OCI-M1 (cell line): ENCODE results near the gene ADGRV1.
"Not testable (repeated sequence)": the region's sequence is repeated elsewhere in the genome, so short reads cannot be mapped to it uniquely, and the experiment has no call there.

ENCODE experiments used
- DNase-seq: peaks from one replicate; lab custom pipeline; 2025; lab: John Stamatoyannopoulos, UW

Gene ADGRV1

DNA sequence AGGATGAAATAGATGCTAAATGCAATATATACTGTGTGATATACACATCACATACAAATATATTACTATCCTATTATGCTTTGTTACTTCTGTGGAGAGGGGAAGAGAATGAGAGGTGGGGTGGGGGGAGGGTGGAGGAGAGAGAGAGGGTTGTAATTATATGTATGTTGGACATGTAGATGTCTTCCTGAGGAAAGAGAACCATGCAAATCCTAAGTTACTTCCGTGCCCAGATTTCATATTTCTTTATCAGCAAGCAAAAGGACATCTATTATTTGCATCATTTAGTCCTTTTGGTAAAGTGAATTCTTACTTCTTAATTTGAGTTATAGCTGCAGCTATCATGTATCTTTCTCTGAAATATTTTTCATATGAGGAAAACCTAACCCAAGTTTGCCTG lies 187.5 kb downstream of the ADGRV1 start:
- DNase-seq: no peak

DNA sequence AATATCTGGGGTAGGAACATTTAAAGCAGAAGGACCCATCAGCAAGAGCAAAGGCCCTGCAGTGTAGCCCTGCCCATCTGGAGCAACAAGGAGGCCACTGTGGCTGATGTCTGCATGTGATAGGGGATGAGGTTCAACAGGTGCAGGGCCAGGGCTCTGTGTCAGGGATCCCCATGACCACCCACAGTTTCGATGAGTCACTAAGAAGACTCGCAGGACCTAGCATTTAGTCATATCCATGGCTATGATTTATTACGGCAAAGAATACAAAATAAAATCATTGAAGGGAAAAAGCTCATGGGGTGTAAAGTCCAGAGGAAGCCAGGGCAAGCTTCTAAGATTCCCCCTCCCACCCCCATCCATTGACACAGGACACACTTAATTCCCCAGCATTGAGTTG lies 188.6 kb downstream of the ADGRV1 start:
- DNase-seq: no peak

DNA sequence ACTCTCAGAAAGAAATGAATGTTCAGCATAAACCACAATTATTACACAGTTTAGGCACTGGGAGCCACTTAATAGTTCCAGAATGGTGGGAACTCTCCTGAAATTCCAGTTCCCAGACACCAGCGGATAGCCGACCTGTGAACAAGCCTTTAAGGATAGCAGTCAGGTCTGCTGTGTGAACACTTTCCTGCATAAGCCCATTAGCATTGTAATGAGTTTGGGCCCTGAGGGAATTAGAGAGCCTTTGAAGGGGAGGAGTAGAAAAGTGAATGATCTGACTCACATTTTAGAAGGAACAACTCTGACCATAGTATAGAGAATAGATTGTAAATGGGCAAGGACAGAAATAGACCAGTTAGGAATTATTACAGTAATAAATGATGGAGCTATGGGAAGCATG lies 189.1 kb downstream of the ADGRV1 start:
- DNase-seq: no peak

DNA sequence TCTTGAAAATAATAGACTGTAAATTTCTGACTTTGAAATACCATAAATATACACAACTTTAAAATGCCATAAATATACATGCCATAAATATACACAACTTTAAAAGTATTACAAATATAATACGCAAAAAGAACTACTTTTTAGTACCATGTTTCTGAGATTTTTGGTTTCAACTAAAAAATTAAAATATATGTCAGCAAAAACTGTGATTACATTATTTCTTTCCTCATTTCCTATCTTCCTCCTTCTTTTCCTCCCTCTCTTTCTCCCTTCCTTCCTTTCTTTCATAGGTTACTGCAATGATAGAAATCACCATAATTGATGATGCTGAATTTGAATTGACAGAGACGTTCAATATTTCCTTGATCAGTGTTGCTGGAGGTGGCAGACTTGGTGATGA lies 200.5 kb downstream of the ADGRV1 start:
- no peak for DNase-seq

DNA sequence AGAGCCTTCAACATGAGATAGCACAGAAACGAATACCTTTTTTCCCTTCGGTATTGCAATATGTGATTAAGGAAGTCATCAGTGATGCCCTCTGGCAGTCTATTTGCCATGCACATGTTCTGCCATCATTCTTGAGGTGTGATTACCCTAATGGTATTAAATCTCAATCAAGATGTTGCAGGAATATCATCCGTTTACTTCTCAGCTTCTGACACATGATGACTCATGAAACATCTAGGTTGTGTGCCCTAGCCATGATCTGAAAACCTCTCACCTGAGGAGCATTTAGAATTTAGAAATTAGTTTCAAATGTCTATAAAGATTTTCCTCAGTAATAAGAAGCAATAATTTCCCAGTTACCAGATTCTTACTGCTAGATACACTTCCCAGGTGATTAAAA lies 209.1 kb downstream of the ADGRV1 start:
- no peak for DNase-seq

DNA sequence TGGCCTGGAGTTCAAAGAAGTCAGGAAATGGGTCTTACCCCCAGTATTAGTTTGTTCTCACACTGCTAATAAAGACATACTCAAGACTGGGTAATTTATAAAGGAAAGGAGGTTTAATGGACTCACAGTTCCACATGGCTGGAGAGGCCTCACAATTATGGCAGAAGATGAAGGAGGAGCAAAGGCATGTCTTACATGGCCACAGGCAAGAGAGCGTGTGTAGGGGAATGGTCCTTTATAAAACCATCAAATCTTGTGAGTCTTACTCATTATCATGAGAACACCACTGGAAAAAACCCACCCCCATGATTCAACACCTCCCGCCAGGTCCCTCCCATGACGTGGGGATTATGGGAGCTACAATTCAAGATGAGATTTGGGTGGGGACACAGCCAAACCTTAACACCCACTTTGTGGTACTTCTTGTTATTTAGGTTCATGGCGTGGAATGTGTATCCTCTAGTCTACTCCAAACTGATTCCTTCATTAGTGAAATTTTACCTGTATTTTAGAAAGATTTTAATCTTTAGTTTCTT lies 211.5 kb downstream of the ADGRV1 start:
- not testable (repeated sequence) for DNase-seq

DNA sequence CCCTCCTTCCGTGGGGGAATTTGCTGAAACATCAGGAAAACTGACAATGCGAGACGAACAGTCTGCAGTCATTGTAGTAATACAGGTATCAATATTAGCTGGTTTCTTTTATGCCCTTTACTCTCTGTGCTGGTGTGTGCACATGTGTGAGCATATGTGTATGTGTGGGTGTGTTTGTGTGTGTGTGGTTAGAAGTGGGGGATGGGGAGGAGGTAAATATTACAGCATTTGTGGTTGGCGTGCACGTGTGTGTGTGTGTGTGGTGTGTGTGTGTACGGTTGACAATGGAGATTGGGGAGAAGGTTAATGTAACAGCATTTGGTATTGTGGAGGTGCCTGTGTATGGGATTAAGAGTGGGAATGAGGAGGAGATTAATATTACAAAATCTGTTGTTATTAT lies 219.4 kb downstream of the ADGRV1 start:
- DNase-seq: no peak

DNA sequence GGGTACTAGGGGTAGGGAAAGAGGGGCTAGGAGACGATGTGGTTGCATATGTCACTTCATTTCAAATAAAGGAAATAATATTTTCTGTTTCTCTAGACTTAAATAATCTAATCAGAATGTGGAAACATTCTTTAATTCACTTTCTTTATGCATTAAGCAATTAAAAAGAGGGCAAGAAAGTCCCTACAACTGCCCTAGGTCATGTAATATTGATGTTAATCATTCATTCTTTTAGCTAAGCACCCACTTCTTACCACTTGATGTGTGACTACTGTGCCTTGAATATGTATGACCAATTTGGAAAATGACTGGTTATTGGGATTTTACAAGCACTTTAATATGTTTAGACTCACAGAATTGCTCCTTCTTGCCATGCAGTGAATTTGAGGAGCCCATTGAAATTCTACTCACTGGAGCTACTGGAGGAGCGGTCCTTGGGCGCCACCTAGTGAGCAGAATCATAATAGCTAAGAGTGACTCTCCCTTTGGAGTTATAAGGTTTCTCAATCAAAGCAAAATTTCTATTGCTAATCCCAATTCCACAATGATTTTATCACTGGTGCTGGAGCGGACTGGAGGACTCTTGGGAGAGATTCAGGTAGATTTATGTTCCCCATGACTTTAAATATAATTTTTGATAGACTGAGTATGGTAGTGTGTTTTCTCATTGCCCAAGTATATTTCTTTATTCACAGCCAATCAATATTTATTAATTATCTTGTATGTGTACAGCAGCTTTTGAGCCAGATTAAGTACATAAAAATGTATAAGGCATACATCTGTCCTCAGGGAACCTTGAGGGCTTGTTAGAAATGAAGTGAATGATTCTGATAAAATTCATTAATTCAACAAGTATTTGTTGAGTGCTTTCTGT lies 225.1 kb downstream of the ADGRV1 start:
- DNase-seq: peak; percentile 88

DNA sequence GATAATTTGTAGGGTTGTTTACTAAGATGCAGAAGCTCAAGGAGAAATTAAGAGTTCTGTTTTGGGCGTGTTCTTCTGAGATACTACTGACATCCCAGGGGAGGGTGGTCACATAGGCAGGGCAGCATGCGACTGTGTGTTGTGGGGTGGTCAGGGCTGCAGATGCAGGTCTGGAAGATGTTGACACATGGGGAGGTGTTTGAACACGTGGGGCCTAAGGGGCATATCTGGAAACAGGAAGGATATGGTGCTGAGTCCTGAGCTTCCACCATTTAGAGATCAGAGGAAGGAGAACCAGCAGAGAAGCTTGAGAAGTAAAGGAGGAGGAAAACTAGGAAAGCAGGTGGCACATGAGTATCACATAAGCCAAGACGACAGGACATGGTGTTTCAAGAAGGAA lies 228.2 kb downstream of the ADGRV1 start:
- DNase-seq: no peak

DNA sequence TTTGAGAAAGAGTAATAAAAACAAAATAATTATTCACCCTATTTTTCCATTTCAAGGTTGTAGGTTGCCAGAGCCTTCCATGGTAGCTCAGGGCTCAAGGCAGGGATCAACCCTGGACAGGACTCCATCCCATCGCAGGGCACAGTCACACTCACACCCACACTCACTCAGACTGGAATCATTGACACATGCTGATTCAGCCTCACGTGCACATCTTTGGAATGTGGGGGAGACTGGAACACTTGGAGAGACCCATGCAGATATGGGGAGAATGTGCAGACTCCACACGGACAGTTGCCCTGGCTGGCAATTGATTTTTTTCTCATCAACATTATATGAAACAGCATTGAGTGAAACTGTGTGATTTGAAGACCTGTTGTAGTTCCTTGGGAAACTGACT lies 234.1 kb downstream of the ADGRV1 start:
- DNase-seq: no peak

DNA sequence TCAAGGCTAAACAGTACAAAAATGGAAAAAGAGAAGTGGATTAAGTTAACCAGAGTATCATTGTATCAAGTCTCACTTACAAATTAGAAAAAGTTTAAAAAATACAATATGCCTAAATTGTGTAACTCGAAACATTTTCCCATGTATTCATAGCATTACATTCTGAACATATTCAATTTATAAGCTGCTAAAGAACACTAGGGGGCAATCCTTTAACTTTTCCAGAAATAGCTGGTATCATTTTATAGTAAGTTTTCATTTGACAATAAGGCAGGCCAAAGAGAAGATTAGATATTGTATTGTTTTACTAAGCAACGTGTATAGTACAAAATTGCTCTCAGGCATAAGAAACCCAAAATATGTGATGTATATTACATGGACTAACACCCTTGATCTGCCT lies 234.6 kb downstream of the ADGRV1 start:
- DNase-seq: peak; percentile 17

DNA sequence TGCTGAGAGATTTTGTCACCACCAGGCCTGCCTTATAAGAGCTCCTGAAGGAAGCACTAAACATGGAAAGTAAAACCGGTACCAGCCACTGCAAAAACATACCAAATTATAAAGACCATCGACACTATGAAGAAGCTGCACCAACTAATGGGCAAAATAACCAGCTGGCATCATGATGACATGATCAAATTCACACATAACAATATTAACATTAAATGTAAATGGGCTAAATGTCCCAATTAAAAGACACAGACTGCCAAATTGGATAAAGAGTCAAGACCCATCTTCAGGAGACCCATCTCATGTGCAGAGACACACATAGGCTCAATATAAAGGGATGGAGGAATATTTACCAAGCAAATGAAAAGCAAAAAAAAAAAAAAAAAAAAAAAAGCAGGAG lies 238.3 kb downstream of the ADGRV1 start:
- DNase-seq: not testable (repeated sequence)

DNA sequence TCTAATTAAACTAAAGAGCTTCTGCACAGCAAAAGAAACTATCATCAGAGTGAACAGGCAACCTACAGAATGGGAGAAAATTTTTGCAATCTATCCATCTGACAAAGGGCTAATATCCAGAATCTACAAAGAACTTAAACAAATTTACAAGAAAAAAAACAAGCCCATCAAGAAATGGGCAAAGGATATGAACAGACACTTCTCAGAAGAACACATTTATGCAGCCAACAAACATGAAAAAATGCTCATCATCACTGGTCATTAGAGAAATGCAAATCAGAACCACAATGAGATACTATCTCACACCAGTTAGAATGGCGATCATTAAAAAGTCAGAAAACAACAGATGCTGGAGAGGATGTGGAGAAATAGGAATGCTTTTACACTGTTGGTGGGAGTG lies 241.5 kb downstream of the ADGRV1 start:
- DNase-seq: not testable (repeated sequence)

DNA sequence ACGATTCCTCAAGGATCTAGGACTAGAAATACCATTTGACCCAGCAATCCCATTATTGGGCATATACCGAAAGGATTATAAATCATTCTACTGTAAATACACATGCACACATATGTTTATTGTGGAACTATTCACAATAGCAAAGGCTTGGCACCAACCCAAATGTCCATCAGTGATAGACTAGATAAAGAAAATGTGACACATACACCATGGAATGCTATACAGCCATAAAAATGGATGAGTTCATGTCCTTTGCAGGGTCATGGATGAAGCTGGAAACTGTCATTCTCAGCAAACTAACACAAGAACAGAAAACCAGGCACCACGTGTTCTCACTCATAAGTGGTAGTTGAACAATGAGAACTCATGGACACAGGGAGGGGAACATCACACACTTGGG lies 241.9 kb downstream of the ADGRV1 start:
- DNase-seq: not testable (repeated sequence)

DNA sequence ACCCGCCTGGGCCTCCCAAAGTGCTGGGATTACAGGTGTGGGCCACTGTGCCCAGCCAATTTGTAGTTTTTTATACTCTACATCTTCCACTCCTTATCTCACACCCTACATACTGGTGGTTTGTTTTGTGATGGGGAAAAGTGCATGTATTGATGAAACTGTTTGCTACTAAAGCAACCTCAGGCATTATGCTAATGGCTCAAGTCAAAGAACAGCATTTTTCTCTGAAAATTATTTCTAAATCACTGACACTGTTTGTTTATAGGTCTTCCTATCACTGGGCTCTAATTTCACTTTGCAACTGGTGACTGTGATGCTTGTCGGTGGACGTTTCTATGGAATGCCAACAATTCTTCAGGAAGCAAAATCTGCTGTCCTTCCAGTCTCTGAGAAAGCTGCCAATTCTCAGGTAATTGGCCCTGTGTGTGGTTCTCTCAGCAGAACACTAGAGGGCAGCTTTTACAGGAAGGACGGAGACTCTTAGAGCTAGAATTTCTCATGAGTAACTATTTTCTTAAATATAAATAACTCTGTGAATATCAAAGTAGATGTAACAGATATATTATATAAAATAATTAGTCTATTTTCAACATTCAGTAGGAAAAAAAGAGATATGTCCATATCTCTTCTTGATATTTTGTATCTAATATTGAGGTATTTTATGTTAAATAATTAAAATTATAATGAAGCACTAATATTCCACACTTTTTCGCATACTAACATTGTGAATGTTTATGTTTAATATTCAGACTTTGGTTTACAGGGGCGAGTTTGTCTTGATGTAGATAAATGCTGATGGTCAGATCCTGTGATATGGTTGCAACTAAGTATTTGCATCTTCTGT lies 244.1 kb downstream of the ADGRV1 start:
- DNase-seq: peak; percentile 62

DNA sequence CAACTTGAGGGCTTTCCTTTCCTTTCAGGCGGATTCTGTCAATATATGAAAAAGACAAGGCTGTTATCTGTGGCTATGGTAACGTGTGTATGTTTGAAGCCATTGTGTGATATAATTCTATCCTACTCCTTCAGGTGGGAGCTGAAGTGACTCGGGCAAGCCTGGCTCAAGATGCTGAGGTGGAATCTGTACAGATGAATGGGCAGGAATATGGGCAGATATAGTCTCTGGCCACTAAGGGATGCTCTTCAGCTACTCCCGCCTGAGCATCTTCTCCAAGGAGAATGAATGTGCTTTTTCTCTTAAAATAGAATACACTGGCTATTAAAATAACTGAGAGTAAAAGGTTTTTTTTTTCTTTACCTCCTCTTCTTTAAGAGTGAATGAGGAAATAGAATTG lies 244.8 kb downstream of the ADGRV1 start:
- no peak for DNase-seq

DNA sequence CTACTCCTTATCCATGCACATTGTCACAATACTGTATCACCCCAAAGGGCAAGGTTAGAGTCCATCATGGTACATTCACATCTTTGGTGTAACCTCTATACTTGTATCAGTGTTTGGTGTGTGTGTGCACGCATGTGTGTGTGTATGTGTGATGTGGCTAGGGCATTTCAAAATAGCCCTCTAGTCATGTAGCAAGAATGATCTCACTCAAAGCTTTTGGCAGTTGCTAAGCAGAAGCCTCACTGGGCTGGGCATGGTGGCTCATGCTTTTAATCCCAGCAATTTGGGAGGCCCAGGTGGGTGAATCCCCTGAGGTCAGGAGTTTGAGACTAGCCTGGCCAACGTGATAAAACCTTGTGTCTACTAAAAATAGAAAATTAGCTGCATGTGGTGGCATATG lies 245.3 kb downstream of the ADGRV1 start:
- DNase-seq: no peak

DNA sequence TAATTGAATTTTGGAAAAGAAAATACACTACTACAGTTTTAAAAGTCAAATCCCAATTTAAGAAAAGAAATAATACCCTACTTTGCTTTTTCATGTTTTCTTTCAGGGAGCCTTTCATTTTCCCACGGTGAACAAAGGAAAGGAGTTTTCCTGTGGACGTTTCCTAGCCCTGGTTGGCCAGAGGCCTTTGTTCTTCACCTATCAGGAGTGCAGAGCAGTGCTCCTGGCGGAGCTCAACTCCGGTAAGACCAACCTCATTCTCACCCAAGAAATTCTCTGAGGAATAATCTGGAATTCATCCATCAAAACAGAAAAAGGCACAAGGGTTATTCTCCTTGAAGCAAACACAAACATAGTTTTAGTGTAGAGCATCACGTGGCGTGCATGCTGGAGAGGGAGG lies 248.9 kb downstream of the ADGRV1 start:
- no peak for DNase-seq

DNA sequence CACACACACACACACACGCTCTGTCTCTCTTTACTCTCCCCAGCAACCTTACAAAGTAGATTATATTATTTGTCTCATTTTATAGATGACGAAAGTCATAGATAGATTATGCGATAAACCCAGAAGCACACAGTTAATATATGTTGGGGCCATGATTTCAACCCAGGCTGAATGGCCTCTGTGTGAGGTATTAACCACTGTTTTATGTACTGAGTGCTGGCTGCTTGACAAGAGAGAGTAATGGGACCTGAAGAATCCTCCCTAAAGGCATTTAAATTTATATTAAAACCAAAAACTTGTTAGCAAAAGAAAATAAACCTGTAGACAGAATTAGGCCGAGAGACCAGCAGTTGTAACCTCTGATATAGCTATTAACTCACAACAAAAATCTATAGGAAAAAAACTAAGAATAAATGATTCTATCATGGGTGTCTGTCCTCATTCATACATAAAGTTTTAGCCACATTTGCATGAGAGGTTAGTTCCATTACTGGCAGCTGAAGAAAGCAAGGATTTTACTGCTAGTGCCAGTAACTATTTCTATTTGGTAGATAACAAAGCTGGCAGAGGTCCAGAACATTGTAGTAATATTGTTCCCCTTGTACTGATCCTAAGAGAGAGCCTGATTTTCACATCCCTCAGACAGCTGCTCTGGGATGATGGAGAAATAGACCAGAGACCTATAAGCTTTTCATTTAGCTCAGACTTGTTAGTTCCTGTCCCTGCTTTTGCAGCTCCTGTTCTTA lies 250.9 kb downstream of the ADGRV1 start:
- DNase-seq: peak; percentile 8

DNA sequence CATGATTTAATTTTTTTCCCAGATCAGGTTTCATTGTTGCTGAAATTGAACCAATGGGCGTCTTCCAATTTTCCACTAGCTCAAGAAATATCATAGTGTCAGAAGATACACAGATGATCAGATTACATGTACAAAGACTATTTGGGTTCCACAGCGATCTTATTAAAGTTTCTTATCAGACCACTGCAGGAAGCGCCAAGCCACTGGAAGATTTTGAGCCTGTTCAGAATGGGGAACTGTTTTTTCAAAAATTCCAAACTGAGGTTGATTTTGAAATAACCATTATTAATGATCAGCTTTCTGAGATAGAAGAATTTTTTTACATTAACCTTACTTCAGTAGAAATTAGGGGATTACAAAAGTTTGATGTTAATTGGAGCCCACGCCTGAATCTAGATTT lies 251.6 kb downstream of the ADGRV1 start:
- DNase-seq: peak; percentile 9

DNA sequence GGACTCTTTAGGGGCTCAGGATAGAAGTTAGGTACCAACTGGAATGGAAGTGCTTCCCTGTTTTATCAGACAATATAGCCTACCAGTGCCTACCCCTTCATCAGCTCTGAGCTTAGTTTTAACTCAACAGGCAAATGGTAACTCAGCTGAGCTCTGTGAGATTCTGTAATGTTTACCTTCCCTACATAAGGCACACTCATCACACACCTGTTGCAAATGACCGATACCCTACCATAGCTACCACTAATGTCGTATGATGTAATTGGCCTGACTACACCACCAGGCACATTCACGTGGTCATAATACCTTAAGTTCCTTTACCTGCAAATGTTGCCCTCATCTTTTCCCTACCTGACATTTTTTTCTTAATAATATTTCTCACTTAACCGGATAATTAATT lies 254.8 kb downstream of the ADGRV1 start:
- DNase-seq: no peak

DNA sequence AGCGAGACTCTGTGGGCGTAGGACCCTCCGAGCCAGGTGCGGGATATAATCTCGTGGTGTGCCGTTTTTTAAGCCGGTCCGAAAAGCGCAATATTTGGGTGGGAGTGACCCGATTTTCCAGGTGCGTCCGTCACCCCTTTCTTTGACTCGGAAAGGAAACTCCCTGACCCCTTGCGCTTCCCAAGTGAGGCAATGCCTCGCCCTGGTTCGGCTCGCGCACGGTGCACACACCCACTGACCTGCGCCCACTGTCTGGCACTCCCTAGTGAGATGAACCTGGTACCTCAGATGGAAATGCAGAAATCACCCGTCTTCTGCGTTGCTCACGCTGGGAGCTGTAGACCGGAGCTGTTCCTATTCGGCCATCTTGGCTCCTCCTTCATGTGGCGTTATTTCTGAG lies 263.5 kb downstream of the ADGRV1 start:
- not testable (repeated sequence) for DNase-seq
